Measurements from ENCODE around the gene GALNT9. TPM values are rescaled to one million over a fixed set of nuclear protein-coding genes. Genes with fewer than 3 reads are reported as not detected.
A peak's percentile ranks its signal among the peaks of the same experiment; 100 is the strongest.

GALNT9 gene
- total and polyA plus RNA-seq, 5 experiments from 2014 or later, result not detected

- DNase-seq (peak in 1 of 10 donors; percentile 36), ATAC-seq (peak in 1 of 2 donors; percentile 18)
- H3K27ac Mint-ChIP-seq, result no peak overlapping the region
- peaks cover 0 to 25% (median 12%) of the 10 kb centered on the region in 4 donors for H3K4me1 Mint-ChIP-seq
- POLR2A ChIA-PET, result interaction anchor here (0.7 kb wide), 1 partner anchor 132 kb away, joined by 3 read pairs; no protein-coding TSS in a partner anchor
- H3K36me3 Mint-ChIP-seq, result no peaks in the 10 kb centered on the region
- H3K4me3 Mint-ChIP-seq, result peak overlapping the region in 2 of 10 donors; percentile 29 to 42
- peaks cover 7 to 41% (median 12%) of the 10 kb centered on the region in 5 donors for H3K27me3 Mint-ChIP-seq
- peaks cover 0 to 3% (median 0%) of the 10 kb centered on the region in 9 donors for H3K9me3 Mint-ChIP-seq
These were observed 43.3 kb downstream of the GALNT9 start for GRCh38 chr12:132285991-132286681.

GRCh38 chr12:132284827-132285741, 44.3 kb downstream of the GALNT9 start:
- POLR2A ChIA-PET, result no interaction called here
- Mint-ChIP-seq H3K4me3 (peak overlapping the region in 2 of 10 donors; percentile 42 to 48), H3K27me3 (peaks cover 7 to 48% (median 15%) of the 10 kb centered on the region in 5 donors), H3K27ac (no peak overlapping the region), H3K4me1 (peaks cover 0 to 25% (median 12%) of the 10 kb centered on the region in 4 donors), H3K9me3 (peaks cover 0 to 1% (median 0%) of the 10 kb centered on the region in 9 donors), H3K36me3 (peaks cover 0 to 2% (median 0%) of the 10 kb centered on the region in 3 donors)
- ATAC-seq (no peak), DNase-seq (peak in 1 of 10 donors; percentile 58)

GRCh38 chr12:132284071-132284826, 45.1 kb downstream of the GALNT9 start:
- DNase-seq (peak in 1 of 10 donors; percentile 38), ATAC-seq (no peak)
- H3K4me3 Mint-ChIP-seq, result peak overlapping the region in 6 of 10 donors; percentile 23 to 65 (median 49)
- peaks cover 0 to 1% (median 0%) of the 10 kb centered on the region in 9 donors for H3K9me3 Mint-ChIP-seq
- H3K27me3 Mint-ChIP-seq, result peaks cover 7 to 54% (median 17%) of the 10 kb centered on the region in 5 donors
- POLR2A ChIA-PET, result no interaction called here
- peaks cover 0 to 25% (median 12%) of the 10 kb centered on the region in 4 donors for H3K4me1 Mint-ChIP-seq
- peak overlapping the region in 1 of 10 donors; percentile 60 for H3K27ac Mint-ChIP-seq
- H3K36me3 Mint-ChIP-seq, result peaks cover 0 to 2% (median 0%) of the 10 kb centered on the region in 3 donors

GRCh38 chr12:132282950-132283771, 46.2 kb downstream of the GALNT9 start:
- ATAC-seq, result peak in 1 of 2 donors; percentile 82
- POLR2A ChIA-PET, result no interaction called here
- Mint-ChIP-seq H3K9me3 (peaks cover 0 to 1% (median 0%) of the 10 kb centered on the region in 9 donors), H3K27ac (no peak overlapping the region), H3K27me3 (peaks cover 5 to 58% (median 18%) of the 10 kb centered on the region in 5 donors), H3K4me3 (peak overlapping the region in 4 of 10 donors; percentile 22 to 75 (median 60)), H3K4me1 (peaks cover 0 to 25% (median 12%) of the 10 kb centered on the region in 4 donors), H3K36me3 (peaks cover 0 to 2% (median 0%) of the 10 kb centered on the region in 3 donors)
- DNase-seq, result peak in 7 of 10 donors; percentile 19 to 54 (median 31)

GRCh38 chr12:132282031-132282949, 47.1 kb downstream of the GALNT9 start:
- Mint-ChIP-seq H3K36me3 (peaks cover 0 to 2% (median 0%) of the 10 kb centered on the region in 3 donors), H3K27me3 (peaks cover 5 to 56% (median 17%) of the 10 kb centered on the region in 5 donors), H3K9me3 (peaks cover 0 to 1% (median 0%) of the 10 kb centered on the region in 9 donors), H3K4me1 (peaks cover 0 to 25% (median 13%) of the 10 kb centered on the region in 4 donors), H3K4me3 (peak overlapping the region in 1 of 10 donors; percentile 75), H3K27ac (no peak overlapping the region)
- POLR2A ChIA-PET, result no interaction called here
- no peak for ATAC-seq
- peak in 1 of 10 donors; percentile 56 for DNase-seq

GRCh38 chr12:132281038-132281437, 48.4 kb downstream of the GALNT9 start:
- Mint-ChIP-seq H3K4me1 (peaks cover 0 to 25% (median 12%) of the 10 kb centered on the region in 4 donors), H3K4me3 (no peak overlapping the region), H3K9me3 (no peaks in the 10 kb centered on the region), H3K36me3 (peaks cover 0 to 2% (median 0%) of the 10 kb centered on the region in 3 donors), H3K27me3 (peaks cover 12 to 57% (median 21%) of the 10 kb centered on the region in 5 donors), H3K27ac (no peak overlapping the region)
- POLR2A ChIA-PET, result no interaction called here
- DNase-seq (peak in 1 of 10 donors; percentile 53), ATAC-seq (no peak)

GRCh38 chr12:132280406-132280805, 49.0 kb downstream of the GALNT9 start:
- DNase-seq, result peak in 1 of 10 donors; percentile 28
- Mint-ChIP-seq H3K4me1 (peaks cover 0 to 19% (median 9%) of the 10 kb centered on the region in 4 donors), H3K36me3 (peaks cover 0 to 2% (median 0%) of the 10 kb centered on the region in 3 donors), H3K9me3 (no peaks in the 10 kb centered on the region), H3K27me3 (peaks cover 8 to 57% (median 22%) of the 10 kb centered on the region in 5 donors), H3K4me3 (no peak overlapping the region), H3K27ac (no peak overlapping the region)
- POLR2A ChIA-PET, result no interaction called here
- no peak for ATAC-seq

GRCh38 chr12:132279930-132280329, 49.5 kb downstream of the GALNT9 start:
- H3K9me3 Mint-ChIP-seq, result no peaks in the 10 kb centered on the region
- H3K36me3 Mint-ChIP-seq, result peaks cover 0 to 2% (median 0%) of the 10 kb centered on the region in 3 donors
- ATAC-seq (no peak), DNase-seq (no peak)
- H3K4me3 Mint-ChIP-seq, result no peak overlapping the region
- peaks cover 0 to 18% (median 9%) of the 10 kb centered on the region in 4 donors for H3K4me1 Mint-ChIP-seq
- peaks cover 10 to 57% (median 23%) of the 10 kb centered on the region in 5 donors for H3K27me3 Mint-ChIP-seq
- H3K27ac Mint-ChIP-seq, result no peak overlapping the region
- POLR2A ChIA-PET, result no interaction called here

- H3K27ac Mint-ChIP-seq, result no peak overlapping the region
- no peak for ATAC-seq
- POLR2A ChIA-PET, result no interaction called here
- no peak overlapping the region for H3K4me3 Mint-ChIP-seq
- peaks cover 0 to 2% (median 0%) of the 10 kb centered on the region in 3 donors for H3K36me3 Mint-ChIP-seq
- peaks cover 12 to 58% (median 27%) of the 10 kb centered on the region in 5 donors for H3K27me3 Mint-ChIP-seq
- peak in 1 of 10 donors; percentile 58 for DNase-seq
- H3K4me1 Mint-ChIP-seq, result peaks cover 0 to 16% (median 9%) of the 10 kb centered on the region in 4 donors
- H3K9me3 Mint-ChIP-seq, result no peaks in the 10 kb centered on the region
These were observed 50.1 kb downstream of the GALNT9 start for GRCh38 chr12:132279184-132279889.

All from naive thymus-derived CD8-positive, alpha-beta T cell (primary cell).